Breast epithelium (tissue), 4 donors: ENCODE measurements around the gene RPL36AL. TPM values are rescaled to one million over a fixed set of nuclear protein-coding genes. Genes with fewer than 3 reads are reported as not detected.
"Not testable (repeated sequence)": the region's sequence is repeated elsewhere in the genome, so short reads cannot be mapped to it uniquely, and the experiment has no call there.

Experiments
- DNase-seq, 2 donors: peaks; one replicate each; pipeline ENCODE4 v3.0.0-alpha.2; 2019; ENCODE audit warnings: low spot score in 2 of 2
- H3K27ac ChIP-seq, 2 donors: fragments of 200-600 bp; sonication (generic) in 1 of 2; one replicate each; pipeline ENCODE4 v1.5.1; 2016 to 2019; ENCODE audit warnings: mild to moderate bottlenecking in 1 of 2
- H3K27me3 ChIP-seq, 2 donors: fragments of 200-600 bp; sonication (generic) in 1 of 2; one replicate each; pipeline versions ENCODE4 v1.5.1 to v1.6.0; 2017 to 2019; ENCODE audit warnings: control low read depth in 1 of 2, mild to moderate bottlenecking in 1 of 2
- H3K36me3 ChIP-seq: fragments of 200-600 bp; one replicate; pipeline ENCODE4 v1.5.1; 2019
- H3K4me1 ChIP-seq, 2 donors: fragments of 200-600 bp; sonication (generic); one replicate each; pipeline ENCODE4 v1.5.1; 2016 to 2019; ENCODE audit warnings: control low read depth in 1 of 2
- H3K4me3 ChIP-seq, 3 donors: fragments of 200-600 bp; sonication (generic); 1 replicate in 2 of 3; 2 replicates in 1 of 3; pipeline ENCODE4 v1.5.1; 2016 to 2019; ENCODE audit warnings: mild to moderate bottlenecking in 3 of 3, moderate library complexity in 2 of 3
- H3K9me3 ChIP-seq, 2 donors: fragments of 200-600 bp; sonication (generic) in 1 of 2; one replicate each; pipeline ENCODE4 v1.5.1; 2016 to 2019; ENCODE audit warnings: control low read depth in 1 of 2
- POLR2A ChIP-seq: fragments of 450-650 bp; IDR thresholded peaks from one replicate; pipeline ENCODE4 v1.6.1; 2016; ENCODE audit warnings: antibody characterized with exemption, mild to moderate bottlenecking, moderate library complexity
- POLR2AphosphoS5 ChIP-seq, 3 donors: sonication (generic); formaldehyde crosslinking; IDR thresholded peaks; one replicate each; pipeline ENCODE4 v1.6.1; 2017; ENCODE audit warnings: antibody characterized with exemption in 3 of 3
- intact Hi-C: fragments of 100-400 bp; cut with DNase I; formaldehyde crosslinking; loops from one replicate; pipeline ENCODE4 v1.15.1; 2023; ENCODE audit warnings: low total_unique reads
- total RNA-seq, 3 donors: library from RNA; depleted of rRNA; stranded (reverse); fragments of >200 nt; gene quantifications; one replicate each; pipeline ENCODE4 v1.1.0, GENCODE V29; 2016
- TF ChIP-seq, protein P1 (sequence below), 3 donors: fragments of 450-650 bp; IDR thresholded peaks; one replicate each; pipeline ENCODE4 v1.5.1; 2016 to 2017; ENCODE audit warnings: antibody characterized with exemption in 3 of 3, mild to moderate bottlenecking in 3 of 3, moderate library complexity in 3 of 3

The RPL36AL gene
- total RNA-seq, 3 donors from 2014 or later = 161 to 303 (median 269) TPM

DNA sequence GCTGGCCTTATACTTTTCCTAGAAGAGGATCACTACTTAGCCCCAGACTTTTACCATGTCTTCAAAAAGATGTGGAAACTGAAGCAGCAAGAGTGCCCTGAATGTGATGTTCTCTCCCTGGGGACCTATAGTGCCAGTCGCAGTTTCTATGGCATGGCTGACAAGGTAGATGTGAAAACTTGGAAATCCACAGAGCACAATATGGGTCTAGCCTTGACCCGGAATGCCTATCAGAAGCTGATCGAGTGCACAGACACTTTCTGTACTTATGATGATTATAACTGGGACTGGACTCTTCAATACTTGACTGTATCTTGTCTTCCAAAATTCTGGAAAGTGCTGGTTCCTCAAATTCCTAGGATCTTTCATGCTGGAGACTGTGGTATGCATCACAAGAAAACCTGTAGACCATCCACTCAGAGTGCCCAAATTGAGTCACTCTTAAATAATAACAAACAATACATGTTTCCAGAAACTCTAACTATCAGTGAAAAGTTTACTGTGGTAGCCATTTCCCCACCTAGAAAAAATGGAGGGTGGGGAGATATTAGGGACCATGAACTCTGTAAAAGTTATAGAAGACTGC lies 1.7 kb upstream of the RPL36AL start:
- intact Hi-C loops = loop anchor here (5.0 to 10.0 kb wide), 2 partner anchors 145 to 213 kb away; partner anchors contain the start of gene KLHDC2
- TF ChIP-seq, protein P1, sequence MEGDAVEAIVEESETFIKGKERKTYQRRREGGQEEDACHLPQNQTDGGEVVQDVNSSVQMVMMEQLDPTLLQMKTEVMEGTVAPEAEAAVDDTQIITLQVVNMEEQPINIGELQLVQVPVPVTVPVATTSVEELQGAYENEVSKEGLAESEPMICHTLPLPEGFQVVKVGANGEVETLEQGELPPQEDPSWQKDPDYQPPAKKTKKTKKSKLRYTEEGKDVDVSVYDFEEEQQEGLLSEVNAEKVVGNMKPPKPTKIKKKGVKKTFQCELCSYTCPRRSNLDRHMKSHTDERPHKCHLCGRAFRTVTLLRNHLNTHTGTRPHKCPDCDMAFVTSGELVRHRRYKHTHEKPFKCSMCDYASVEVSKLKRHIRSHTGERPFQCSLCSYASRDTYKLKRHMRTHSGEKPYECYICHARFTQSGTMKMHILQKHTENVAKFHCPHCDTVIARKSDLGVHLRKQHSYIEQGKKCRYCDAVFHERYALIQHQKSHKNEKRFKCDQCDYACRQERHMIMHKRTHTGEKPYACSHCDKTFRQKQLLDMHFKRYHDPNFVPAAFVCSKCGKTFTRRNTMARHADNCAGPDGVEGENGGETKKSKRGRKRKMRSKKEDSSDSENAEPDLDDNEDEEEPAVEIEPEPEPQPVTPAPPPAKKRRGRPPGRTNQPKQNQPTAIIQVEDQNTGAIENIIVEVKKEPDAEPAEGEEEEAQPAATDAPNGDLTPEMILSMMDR (IDR thresholded peaks at IDR 0.05) = no peak
- no peak for TF ChIP-seq POLR2A
- no peak for TF ChIP-seq POLR2AphosphoS5 (IDR thresholded peaks at IDR 0.05)
- no peaks in the 10 kb centered on the region for H3K27me3 ChIP-seq
- H3K4me3 ChIP-seq = peak overlapping the region; percentile 80 to 89 (median 80)
- H3K36me3 ChIP-seq = no peaks in the 10 kb centered on the region
- no peak for DNase-seq
- no peaks in the 10 kb centered on the region for H3K9me3 ChIP-seq
- no peak overlapping the region for H3K27ac ChIP-seq
- H3K4me1 ChIP-seq = peaks cover 4 to 6% of the 10 kb centered on the region in 2 donors

GRCh38 chr14:49621114-49621881 lies 872 bp upstream of the RPL36AL start:
- H3K9me3 ChIP-seq = no peaks in the 10 kb centered on the region
- H3K4me3 ChIP-seq = peak overlapping the region; percentile 80 to 89 (median 80)
- H3K4me1 ChIP-seq = peaks cover 4 to 6% of the 10 kb centered on the region in 2 donors
- H3K27ac ChIP-seq = peak overlapping the region; percentile 91 to 92
- TF ChIP-seq POLR2AphosphoS5 (IDR thresholded peaks at IDR 0.05) (no peak), POLR2A (no peak)
- TF ChIP-seq, protein P1 (IDR thresholded peaks at IDR 0.05) = no peak
- intact Hi-C loops = loop anchor here (5.0 to 10.0 kb wide), 2 partner anchors 146 to 214 kb away; partner anchors contain the start of gene KLHDC2
- no peaks in the 10 kb centered on the region for H3K27me3 ChIP-seq
- DNase-seq = peak; percentile 37 to 73
- H3K36me3 ChIP-seq = no peaks in the 10 kb centered on the region

DNA sequence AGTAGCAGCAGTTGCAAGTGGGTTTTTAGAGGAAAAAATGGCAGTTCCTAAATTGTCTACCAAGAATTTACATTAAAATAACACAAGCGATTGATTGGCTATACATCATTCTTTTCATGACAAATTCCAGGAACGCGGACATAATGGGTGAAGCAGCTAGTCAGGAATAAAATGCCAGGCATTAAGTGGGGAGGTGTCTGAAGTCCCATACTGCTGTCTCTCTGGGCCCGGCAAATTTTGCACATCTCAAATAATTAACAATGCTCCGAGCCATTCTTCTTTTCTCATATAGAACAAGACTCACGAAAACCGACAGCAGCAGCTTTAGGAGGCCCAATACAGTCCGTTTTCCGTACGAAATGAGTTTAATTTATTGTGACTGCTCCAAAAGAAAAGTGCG lies 696 bp downstream of the RPL36AL start:
- peaks cover 4 to 6% of the 10 kb centered on the region in 2 donors for H3K4me1 ChIP-seq
- H3K36me3 ChIP-seq = no peaks in the 10 kb centered on the region
- H3K27ac ChIP-seq = peak overlapping the region; percentile 91 to 92
- TF ChIP-seq, protein P1 (IDR thresholded peaks at IDR 0.05) = no peak
- TF ChIP-seq POLR2AphosphoS5 (IDR thresholded peaks at IDR 0.05) (no peak), POLR2A (no peak)
- intact Hi-C loops = loop anchor here (5.0 to 10.0 kb wide), 2 partner anchors 148 to 215 kb away; partner anchors contain the start of gene KLHDC2
- DNase-seq = no peak
- peak overlapping the region; percentile 80 to 89 (median 80) for H3K4me3 ChIP-seq
- no peaks in the 10 kb centered on the region for H3K27me3 ChIP-seq
- no peaks in the 10 kb centered on the region for H3K9me3 ChIP-seq

- DNase-seq, H3K27me3 ChIP-seq, H3K36me3 ChIP-seq, H3K9me3 ChIP-seq, H3K4me1 ChIP-seq, intact Hi-C loops: not testable (repeated sequence)
- Histone ChIP-seq H3K27ac (peak overlapping the region; percentile 91 to 92), H3K4me3 (peak overlapping the region; percentile 80 to 89 (median 80))
These were observed 1.2 kb downstream of the RPL36AL start for GRCh38 chr14:49619273-49619672.

DNA sequence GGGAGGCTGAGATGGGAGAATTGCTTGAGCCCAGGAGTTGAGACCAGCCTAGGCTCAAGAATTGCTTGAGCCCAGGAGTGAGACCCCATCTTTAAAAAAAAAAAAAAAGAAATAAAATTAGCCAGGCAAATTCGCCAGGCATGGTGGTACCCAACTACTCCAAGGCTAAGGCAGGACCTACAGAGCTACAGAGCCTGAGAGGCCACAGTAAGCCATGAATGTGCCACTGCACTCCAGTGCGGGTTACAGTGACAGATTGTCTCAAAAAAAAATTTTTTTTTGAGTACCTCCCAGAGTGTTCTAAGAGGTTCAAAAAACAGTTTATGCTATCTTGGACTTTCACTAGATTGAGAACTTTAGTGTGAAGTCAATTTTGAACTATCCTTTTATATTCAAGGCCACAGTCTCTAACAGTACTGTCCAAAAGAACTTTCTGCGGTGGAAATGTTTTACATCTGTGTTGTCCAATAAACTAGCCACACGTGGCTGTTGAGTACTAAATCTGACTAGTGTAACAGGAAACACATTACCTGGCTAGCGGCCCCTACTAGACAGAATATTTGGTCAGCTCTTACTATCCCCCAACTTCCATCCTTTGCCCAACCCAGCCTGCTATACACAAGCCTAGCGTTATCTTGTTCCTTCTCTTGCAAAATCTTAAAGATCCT lies 2.4 kb downstream of the RPL36AL start:
- H3K36me3 ChIP-seq = no peaks in the 10 kb centered on the region
- no peak overlapping the region for H3K27ac ChIP-seq
- peaks cover 0 to 4% of the 10 kb centered on the region in 2 donors for H3K4me1 ChIP-seq
- no peak for DNase-seq
- intact Hi-C loops = no loop called here
- TF ChIP-seq POLR2A = no peak
- TF ChIP-seq POLR2AphosphoS5 (IDR thresholded peaks at IDR 0.05) = no peak
- TF ChIP-seq, protein P1 (IDR thresholded peaks at IDR 0.05) = no peak
- H3K27me3 ChIP-seq = no peaks in the 10 kb centered on the region
- H3K4me3 ChIP-seq = no peak overlapping the region
- no peaks in the 10 kb centered on the region for H3K9me3 ChIP-seq
